Activated T-cell treated with anti-CD3 and anti-CD28 coated beads for 4 hours (primary cell): ENCODE results near the gene BCL6.

Source experiments
- DNase-seq: peaks from one replicate; pipeline ENCODE4 v3.0.0-alpha.2; 2020

Gene BCL6

DNA sequence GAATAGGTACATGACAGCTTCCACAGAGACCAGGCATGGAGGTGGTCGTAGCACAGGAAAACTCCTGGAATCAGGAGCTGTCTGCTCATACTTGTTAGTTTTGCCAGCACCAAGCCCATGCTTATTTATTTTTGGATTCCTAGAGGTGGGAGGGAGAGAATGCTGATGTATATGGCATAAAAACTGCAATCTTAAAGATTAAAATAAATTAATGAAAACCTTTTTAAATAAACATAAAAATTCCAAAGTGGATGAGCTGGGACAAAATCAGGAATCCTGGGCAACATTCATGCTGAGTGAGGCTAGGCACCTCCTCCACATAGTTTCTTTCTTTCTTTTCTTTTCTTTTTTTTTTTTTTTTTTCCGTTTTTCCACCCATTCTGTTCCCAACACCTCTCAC lies 14.3 kb upstream of the BCL6 start:
- no peak for DNase-seq

DNA sequence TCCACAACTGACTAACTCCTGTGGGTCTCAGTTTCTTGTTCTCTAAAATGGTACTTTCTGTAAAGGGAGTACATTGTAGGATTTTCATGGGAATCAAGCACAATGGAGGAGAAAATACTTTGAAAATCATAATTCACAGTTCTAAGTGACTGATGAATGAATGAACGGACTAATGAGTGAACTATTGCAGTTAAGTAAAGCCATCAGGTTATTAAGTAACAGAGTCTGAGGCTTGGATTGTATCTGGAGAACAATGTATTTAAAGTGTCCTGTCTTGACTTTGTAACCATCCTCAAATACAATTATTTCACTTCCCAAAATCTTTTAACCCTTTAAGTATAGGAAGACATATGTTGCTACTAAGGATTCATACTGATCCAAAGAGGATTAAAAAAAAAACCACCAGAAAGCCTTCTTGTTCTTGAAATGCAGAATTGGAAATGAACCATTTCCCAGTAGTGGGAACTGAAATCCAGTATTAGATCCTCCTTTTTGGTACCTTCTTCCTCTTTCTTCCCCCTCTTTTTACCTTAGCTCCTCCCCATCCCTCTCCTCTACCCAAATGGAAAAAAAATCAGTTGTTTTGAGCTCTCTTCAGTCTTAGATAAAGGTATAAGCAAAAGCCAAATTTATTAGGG lies 13.2 kb upstream of the BCL6 start:
- no peak for DNase-seq

DNA sequence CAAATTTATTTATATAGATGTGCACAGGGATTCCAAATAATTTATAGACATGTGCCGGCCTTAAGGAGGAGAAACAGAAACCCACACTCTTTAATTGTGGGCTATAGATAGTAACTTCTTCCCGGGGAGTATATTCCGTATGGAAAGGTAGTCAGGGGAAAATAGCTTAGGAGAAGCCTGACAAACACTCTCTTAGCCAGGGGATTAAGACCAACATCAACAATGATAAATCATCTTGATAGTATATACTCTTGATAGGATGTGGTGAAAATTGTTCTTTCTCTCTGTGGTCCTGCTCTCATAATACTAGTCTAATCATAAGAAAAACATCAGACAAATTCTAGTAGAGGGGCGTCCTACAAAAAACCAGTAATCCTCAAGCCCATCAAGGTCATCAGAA lies 8.2 kb upstream of the BCL6 start:
- DNase-seq: no peak

DNA sequence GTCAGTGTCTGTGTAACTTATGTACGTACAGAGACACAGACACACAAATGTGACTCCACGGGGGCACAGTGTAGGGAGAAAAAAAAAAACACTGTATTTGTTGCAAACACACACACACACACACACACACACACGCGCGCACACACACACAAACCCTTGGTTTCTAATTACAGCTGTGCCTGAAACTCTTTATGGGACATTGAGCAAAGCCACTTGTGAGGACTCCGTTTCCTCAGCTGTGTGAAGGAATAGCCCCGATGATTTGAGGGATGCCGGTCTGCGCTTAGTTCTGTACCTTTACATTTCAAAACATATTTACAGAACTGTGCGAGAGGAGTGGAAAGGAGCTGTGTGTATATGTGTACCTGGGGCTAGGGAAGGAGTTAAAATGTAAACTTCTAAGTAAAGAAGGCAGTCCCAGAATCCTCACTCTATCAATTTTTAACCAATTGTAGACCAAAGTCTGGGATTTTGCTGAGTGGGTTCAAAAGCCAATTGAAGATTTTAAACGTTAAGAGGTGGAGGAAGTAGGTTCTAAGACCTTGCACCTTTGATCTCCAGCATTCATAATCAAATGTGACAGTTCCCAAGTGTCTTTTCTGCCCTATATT lies 5.3 kb upstream of the BCL6 start:
- DNase-seq: no peak

DNA sequence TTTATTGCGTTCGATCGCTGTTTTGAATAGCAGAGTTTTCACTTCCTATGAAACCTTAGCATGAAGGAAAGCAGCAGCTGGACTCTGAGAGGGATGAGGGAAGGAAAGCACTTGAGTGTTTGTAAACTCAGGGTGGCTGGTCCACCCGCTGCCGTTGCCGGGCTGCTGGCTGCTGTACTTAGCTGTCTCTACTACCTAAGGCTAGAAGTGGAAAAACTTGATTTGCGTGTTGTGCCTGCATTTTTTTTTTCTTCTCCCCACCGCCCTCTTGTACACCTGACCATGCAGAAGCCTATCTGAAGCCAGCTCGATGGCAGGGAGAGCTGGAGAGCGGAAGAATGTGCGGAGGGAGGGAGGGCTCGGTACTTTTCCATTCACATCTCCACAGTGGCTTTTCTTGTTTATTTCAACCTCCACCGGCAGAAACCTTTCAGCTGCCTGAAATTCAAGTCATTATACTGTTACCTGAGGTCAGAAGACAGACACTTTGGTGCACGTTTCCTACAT lies 4.8 kb upstream of the BCL6 start:
- DNase-seq: no peak

DNA sequence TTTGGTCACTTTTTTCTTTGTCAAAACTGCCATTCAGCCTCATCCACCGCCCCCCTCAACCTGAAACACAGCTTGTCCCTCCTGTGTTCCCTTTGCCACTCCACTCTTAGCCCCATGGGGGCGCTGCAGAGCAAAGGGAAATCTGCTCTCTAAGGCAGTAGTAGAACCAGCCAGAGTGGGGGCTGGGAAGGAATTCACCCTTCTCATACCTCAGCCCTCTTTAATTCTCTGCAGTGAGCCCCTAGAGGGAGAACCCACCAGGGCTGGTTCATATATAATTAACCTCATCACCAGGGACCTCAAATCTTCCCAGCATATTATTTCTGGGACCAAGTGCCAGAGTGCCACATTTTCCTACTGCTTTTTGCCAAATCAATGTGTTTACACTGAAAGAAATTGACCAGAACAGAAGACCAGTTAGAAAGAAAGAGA lies 2.8 kb upstream of the BCL6 start:
- peak; percentile 93 for DNase-seq

DNA sequence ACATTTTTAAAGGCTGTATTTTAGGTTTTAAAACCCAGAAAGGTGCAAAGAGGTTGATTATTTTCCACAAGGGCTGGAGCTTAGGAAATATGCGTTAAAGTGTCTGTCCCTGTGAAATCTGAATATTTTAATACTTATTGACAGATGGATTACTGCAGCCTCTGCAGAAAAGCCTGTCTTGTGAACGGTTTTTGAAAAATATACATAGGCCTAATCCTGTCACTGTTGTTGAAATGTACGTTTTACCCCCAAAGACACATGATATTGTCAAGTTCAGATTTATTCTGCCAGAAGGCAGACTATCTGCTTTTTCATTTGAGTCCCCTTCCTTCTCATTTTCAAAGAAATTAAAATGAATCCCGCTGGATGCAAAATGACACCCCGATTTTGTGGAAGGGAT lies 2.2 kb upstream of the BCL6 start:
- DNase-seq: no peak

DNA sequence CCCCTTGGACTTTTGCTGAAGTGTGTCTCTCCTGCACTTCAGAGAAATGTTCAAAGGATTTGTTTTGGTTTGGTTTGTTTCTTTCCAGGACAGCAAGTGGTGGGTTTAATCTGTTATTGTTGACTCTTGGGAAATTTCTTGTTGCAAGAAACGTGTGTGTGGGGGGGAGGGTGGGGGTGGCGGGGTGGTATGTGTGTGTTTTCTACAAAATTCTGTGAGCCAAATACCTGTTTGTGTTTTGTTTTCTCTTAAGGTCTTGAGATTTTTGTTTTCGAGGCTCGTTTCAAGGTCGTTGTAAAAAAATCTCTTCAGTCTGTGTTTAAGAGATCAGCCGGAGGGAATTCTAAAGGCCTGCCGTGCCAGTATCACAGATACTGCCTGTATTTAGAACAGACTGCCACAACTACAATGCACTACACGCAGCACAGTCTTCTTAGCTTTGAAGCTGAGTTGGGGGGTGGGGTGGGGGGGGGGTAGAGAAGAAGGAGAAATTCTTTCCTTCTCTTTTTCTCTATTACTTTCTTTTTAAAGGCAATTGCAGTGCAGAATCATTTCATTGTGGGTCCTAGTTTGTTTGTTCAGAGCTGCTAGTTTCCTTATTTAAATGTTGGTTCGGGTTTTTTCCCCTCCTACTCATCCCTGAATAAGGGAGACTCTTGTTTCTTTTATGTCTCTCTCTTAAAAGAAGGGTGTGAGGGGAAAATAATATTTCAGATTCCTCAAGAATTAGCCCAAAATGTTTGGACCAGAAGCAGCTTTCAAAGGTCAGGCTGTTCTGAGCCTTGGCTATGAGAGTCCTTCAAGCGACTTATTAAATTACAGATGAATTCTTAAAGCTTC lies 1.4 kb upstream of the BCL6 start:
- DNase-seq: no peak

DNA sequence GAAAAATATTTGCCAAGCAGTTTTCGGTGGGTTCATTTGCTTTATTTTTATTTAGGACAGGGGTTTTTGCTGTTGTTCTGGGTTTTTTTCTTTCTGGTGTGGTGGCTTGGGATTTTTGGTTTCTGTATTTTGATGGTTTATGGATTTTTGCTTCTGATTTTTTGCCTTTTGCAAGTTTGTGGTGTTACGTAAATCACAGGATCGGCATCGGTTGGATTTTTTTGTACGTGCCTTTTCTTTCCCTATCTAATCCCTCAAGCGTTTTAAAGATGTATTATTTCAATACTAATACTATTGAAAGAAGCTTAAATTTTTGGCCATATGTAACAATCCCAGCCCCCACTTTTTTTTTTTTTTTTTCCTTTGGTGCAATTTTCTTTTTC lies 782 bp upstream of the BCL6 start:
- no peak for DNase-seq

DNA sequence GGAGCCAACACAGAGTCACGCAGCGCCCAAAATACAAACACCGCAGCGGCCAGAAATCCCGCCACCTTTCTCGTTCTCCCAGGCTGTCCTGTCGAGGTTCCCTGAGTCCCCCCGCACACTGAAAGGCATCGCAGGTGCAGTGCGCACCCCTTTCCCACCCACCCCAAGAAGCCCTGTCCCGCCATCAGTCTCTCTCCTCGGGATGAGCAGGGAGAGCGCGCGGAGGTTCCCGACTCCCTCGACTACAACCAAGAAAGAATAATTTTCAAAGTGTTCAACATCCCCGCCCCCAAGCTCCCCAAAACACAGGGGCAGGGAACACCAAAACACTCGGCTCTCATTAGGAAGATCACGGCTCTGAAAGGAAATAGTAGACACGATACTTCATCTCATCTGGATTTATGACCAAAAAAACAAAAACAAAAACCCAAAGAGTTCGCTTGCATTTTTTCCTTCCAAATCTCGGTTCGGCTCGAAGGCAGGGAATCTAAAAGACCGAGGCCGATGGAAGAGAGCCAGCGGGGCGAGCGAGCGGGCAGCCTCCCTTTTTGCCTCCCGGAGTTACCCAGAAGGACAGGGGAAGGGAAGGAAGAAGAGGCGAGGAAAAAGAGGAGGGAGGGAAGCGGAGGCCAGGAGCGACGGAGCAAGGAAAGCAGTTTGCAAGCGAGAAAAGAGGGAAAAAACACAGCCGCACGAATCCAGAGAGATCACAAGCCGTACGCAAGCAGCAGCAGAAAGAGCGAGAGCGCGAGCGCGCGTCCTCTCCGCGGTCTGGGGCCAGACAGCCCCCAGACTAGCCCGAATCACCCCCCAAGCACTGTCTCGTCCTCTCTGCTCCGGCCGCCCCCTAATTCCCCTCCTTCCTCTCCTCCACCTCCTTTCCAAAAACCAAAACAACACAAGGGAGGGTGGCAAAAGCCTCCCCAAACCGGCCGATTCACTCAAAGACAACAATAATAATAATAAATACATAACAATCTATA lies 808 bp downstream of the BCL6 start:
- peak; percentile 29 for DNase-seq

DNA sequence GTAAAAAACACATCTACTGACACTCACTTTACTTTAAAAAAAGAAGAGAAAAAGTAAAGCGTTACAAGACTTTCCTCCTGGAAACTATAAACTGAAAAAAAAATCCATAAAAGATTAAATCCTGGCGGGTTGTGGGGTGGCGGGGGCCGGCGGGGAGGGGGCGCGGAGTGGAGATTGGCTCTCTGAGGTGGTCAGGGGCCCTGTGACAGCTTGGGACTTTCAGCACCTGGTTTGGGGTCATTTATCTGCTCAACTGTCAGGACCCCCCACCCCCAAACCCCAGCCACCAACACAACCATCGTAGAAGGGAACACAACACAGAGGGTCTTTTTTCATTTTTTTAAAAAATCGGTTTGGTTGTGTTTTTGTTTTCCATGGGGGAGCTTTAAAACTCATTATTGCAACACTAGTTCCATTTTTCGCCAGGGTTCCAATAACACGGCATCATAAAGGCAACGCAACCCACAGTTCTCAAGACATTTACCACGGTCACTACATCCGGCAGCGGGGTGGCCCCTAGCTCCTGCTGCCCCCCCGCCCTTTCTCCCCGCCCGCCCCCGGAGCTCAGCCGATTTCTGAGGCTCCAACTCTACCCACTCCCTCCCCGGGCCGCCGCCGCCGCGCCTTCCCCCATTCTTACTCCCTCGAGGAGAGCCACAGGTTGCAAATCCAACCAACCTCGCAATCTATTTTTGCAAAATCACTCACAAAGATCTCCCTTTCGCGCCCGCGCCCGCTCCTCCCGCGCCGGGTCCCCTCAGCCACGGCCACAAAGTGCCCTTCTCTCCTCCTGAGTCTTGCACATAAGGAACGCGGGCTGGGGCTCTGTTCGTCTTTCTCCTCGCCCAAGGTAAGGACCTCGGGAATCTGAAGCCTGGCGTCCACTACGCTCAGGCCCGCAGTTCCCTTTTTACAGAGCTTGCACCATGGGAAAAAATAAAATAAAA lies 1.8 kb downstream of the BCL6 start:
- DNase-seq: peak; percentile 34

DNA sequence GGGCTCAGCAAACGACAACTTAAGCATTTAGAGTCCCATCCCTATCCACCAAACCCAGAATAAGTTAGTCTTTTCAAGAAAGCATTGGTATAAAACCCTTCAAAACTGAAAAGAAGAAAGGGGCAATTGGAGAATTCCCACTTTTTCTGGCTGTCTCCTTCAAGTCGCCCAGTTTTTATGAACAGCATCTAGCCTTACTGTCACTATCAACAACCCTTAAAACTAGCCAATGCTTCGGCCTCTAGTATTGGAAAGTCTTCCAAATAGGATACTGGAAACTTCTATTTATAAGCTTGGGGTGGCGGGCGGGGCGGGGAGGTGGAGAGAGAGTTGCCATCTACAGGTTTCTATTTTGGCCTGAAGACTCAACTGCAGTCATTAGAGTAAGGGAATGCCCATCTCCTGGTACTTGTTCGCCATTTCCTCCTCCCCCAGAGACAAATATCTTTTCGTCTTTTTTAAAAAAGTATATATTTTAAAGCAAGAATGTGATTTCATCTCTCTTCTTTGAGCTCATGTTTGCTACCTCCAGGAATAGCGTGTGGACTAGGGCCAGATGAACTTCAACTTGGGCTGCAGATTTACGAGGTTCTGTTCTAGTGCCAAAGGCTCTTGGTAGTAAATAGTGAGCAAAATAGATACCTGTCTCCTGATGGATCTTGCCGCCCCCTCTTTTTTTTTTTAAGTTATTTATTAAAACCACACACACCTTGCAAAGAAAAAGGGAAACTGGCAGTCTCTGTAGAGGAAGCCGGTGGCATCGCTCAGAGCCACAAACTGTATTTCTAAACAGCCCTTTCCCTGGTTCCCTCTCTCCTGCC lies 2.7 kb downstream of the BCL6 start:
- no peak for DNase-seq

DNA sequence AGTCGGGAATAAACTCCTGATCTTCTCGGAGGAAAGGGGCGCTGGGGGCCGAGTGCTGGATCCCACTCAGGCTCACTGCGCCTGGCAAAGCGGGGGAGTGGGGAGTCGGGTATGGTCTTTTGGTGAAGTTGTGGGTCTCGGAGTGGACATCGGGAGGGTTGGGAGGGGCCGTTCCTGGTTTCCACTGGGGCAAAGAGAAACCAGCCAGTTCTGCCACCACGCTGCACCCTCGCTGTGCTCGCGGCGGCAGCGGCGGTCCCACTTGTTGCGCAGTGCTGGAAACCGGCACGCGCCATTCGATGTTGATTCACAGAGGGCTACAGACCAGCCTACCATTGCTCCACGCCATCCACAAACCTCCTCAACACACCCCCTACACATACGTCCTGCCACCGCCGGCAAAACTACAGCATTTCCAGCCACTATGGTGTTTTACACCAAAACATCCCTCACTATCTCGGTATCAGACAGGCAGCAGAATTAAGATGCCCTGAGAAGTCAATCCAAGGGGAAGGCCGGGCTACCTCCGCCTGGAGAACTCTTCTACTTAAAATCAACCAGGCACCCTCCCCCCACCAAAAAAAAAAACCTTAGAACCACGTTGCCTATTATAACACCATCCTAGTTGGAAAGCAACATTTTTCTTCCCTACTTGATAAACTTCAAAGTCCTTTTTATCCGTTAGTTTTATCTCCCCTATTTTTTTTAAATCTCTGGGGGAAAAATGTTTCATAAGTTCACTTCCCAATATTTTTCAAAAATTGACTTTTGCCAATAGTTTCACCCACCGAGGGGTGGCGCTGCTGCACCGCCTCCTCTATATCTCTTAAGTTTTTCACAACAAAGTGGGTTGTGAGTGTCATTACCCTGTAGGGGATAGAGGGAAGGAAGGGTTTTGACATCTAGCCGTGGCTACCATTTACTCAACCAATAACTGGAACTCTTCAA lies 3.6 kb downstream of the BCL6 start:
- peak; percentile 65 for DNase-seq

DNA sequence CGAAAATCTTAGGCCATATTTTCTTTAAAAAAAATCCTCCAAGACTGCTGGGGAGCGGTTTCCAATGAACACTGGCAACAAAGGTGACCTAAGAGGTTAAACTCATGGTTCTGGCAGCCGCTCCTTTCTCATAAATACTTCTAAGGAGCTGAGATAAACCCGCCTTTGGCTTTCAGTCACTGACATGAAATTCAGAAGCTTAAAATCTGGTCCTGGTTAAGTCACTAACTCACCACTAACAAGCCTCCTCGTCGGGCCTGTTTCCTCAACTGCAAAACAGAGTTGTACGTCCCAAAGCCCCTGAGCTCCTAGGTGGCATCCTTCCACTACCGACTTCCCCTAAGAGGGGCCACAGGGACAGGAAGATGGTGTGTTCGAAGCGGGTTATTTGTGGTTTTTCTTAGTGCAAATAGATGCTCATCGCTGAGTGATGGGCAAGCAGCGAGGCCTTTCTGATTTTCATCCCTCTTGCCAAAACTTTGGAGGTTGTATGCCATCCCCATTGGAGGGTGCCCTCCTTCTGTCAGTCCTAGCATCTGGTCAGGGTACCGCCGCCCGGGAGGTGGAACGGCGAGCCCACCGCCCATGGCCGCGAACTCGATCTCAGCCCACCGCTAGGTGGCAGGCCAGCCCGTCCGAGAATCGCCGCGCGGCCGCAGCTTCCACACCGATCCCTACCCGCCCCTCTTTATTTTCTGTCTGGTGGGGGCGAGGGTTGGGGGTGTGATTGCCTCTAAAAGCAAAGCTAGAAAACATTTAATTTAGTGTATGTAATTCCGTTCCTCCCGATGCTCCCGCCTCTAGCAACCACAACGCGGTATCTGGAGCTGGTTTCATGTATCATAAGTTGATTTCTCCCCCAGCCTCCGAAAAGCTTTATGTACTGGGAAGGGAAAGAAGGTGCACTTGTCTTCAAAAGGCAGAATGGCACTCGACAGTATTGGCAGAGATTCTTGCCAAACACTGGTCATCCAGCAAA lies 4.6 kb downstream of the BCL6 start:
- DNase-seq: peak; percentile 65

DNA sequence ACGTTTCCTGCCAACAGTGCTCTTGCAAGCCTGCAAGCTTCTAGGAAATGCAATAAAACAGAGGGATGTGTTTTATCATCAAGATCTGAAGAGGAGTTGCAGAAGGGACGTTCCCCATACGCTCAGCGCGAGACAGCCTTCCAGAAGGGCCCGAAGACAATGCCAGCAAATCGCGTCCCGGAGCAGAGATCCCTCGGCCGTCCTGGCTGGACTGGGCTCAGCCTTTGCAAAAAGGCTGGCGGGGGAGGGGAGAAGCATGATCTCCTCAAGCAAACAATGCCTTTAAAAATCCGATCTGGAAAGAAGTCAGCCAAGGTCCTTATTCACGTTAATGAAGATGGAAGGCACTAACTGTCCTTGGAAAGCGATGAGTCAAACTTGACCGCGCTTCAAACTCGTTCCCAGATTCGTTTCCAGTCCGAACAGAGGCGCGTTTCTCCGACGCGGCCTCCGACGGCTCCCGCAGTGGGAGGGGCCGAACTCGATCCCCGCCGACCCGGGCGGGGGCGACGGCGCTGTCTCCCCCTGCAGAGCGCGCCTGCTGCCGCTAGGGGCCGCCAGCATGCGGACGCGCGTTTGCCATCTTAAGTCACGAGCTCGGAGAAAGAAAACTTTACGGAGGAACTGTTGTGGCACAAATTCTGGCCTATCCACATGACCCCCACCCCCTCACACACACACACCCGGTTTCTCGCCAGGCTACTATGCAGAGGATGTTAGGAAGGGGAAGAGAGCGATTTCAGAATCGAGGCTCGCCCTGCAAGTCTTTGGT lies 5.5 kb downstream of the BCL6 start:
- peak; percentile 75 for DNase-seq

DNA sequence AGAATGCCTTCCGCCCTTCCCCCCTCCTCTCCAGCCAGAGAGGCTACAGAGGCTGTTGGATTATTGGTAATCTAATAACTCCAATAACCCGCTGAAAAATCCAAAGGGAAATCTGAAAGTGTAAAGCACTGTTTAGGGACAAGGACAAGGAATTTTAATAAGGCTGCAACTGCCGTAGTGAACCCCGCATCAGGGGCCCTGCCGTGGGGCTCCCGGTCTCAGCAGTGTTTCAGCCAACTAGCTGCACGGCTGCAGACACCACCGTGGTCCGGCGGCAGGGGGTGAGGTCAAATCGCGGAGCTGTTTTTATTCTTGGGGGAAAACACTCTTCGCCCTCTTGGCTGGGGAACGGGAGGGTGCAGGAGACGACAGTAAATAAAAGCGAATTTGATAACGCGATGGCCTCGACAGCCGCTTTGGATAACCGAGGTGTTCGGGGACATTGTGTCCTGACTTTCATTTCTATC lies 6.1 kb downstream of the BCL6 start:
- no peak for DNase-seq
